Measurements from ENCODE around the gene JSRP1. TPM values are rescaled to one million over a fixed set of nuclear protein-coding genes. Genes with fewer than 3 reads are reported as not detected.

JSRP1 gene
- total and polyA plus RNA-seq, 10 of the 15 experiments (the other 5 are each of a cell fraction or from before 2014, with no cell fraction given) = 0.41 to 0.91 (median 0.49) TPM; not detected in 7

DNA sequence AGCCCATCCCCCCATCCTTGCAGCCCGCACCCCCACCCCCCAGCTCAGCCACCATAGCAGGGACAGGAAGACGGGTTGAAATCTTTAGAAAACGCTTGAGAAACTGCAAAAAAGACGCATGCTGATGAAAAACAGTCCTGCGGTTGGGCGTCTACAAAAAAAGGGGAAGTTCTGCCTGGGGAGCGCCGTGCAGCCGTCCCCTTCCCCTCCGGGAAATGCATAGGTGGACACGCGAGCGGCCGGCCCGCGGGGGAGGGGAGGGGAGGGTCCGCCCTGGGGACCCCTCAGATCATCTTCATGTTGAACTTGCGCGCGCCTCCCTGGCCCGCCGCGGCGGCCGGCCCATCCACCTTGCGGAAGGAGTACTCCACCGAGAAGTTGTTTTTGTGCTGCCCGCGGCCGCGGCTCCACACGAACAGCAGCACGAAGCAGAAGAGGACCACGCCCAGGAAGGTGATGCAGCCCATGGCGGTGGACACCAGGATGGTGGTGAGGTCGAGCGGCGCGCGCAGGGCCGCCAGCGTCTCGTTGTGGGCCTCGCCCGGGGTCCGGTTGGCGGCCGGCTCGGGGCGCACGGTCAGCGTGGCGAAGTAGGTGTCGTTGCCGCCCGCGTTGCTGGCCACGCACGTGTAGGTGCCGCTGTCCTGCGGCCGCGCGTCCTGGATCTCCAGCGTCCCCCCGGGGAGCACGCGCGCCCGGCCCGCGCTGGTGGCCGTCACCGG is 33.7 kb upstream of the JSRP1 start:
- H2AFZ ChIP-seq (ENCODE audit: control insufficient read depth, low read depth, low read length) = peak overlapping the region; percentile 72
- H3K4me1 ChIP-seq (ENCODE audit: control insufficient read depth, insufficient read depth, low read length) = peaks cover 30% of the 10 kb centered on the region
- RAD21 ChIA-PET (ENCODE audit: unreplicated experiment) = interaction anchor here (0.6 to 1.7 kb wide), 9 partner anchors 27 to 121 kb away, joined by 3 to 10 read pairs (median 4); partner anchors contain the start of genes LSM7 and SPPL2B
- peak; percentile 48 for DNase-seq (ENCODE audit: low read depth, low spot score)
- BruUV-seq (replicated peaks) = TSS peak; percentile 55
- no peaks in the 10 kb centered on the region; the same call in 1 of the 2 replicates for H3K79me2 ChIP-seq (ENCODE audit: control insufficient read depth, insufficient read depth, low read length)
- 1% methylated on average over 52 of the region's 74 CpGs for WGBS (ENCODE audit: insufficient coverage, insufficient replicate concordance, low lambda C conversion rate, missing lambda C conversion rate)
- no peaks in the 10 kb centered on the region for H3K36me3 ChIP-seq (ENCODE audit: control insufficient read depth in 2 of 2, insufficient read depth in 2 of 2, low read length in 1 of 2)
- peak; percentile 95 for FAIRE-seq
- H3K4me3 ChIP-seq = peak overlapping the region; percentile 65
- in situ Hi-C loops (cut with MboI) (no loop called here), intact Hi-C loops (cut with micrococcal nuclease; ENCODE audit: unreplicated experiment) (loop anchor here (1.0 kb wide), 1 partner anchor 38 kb away; the partner anchor contains the start of genes LSM7 and SPPL2B)
- POLR2A ChIA-PET = interaction anchor here (0.5 to 1.5 kb wide), 6 partner anchors 18 to 198 kb away, joined by 3 to 8 read pairs (median 5); partner anchors contain the start of genes LSM7 and SPPL2B
- H3K9ac ChIP-seq (ENCODE audit: control insufficient read depth, insufficient read depth, low read length) = peak overlapping the region; percentile 65
- H3K4me2 ChIP-seq (ENCODE audit: control insufficient read depth, insufficient read depth) = peak overlapping the region; percentile 98
- peak; percentile 72 for ATAC-seq
- peak overlapping the region; percentile 74 for H3K27ac ChIP-seq (ENCODE audit: control insufficient read depth, insufficient read depth)
- SMC1A ChIA-PET (ENCODE audit: uncharacterized antibody, unreplicated experiment) = interaction anchor here (1.1 to 2.9 kb wide), 4 partner anchors 13 to 103 kb away, joined by 3 to 11 read pairs (median 8); no protein-coding TSS in a partner anchor
- H3K27me3 ChIP-seq (replicated peaks in 1 of 2; ENCODE audit: control insufficient read depth in 2 of 2, insufficient read depth in 2 of 2, low read length in 1 of 2) = no peaks in the 10 kb centered on the region
- H3K9me3 ChIP-seq (replicated peaks; ENCODE audit: control insufficient read depth, insufficient read depth, low read length) = no peaks in the 10 kb centered on the region
- CTCF ChIA-PET = interaction anchor here (0.6 to 2.5 kb wide), 6 partner anchors 16 to 102 kb away, joined by 3 to 13 read pairs (median 4); no protein-coding TSS in a partner anchor
- no peaks in the 10 kb centered on the region for H4K20me1 ChIP-seq (ENCODE audit: control insufficient read depth, insufficient read depth)
- peak in 1 of 2 experiments; percentile 52; a peak in 1 of 4 replicates for TF ChIP-seq ETV6 (conservative IDR thresholded peaks at IDR 0.05 in 1 of 2, IDR thresholded peaks at IDR 0.05 in 1 of 2; ENCODE audit: borderline replicate concordance in 1 of 2, low read depth in 1 of 2)
- TF ChIP-seq MLLT1 (IDR thresholded peaks at IDR 0.05) = peak; percentile 61
- TF ChIP-seq ZNF217 (IDR thresholded peaks at IDR 0.05) = no peak
- no peak for TF ChIP-seq CUX1 (IDR thresholded peaks at IDR 0.05; ENCODE audit: insufficient replicate concordance, low read depth, low read length)
- TF ChIP-seq BHLHE40 (IDR thresholded peaks at IDR 0.05; ENCODE audit: borderline replicate concordance in 1 of 2, low read depth in 2 of 2, low read length in 1 of 2) = peak; percentile 64 to 78; a peak in 3 of 4 replicates
- TF ChIP-seq LARP7 (IDR thresholded peaks at IDR 0.05) = 0 out of 2 replicates have a peak, but pooled peaks have one; percentile 70
- no peak for TF ChIP-seq ZNF274 (IDR thresholded peaks at IDR 0.05; ENCODE audit: insufficient read depth, insufficient read length)
- no peak for TF ChIP-seq E4F1 (IDR thresholded peaks at IDR 0.05; ENCODE audit: borderline replicate concordance, partially characterized antibody)
- TF ChIP-seq SUPT20H (IDR thresholded peaks at IDR 0.05; ENCODE audit: borderline replicate concordance, control insufficient read depth, low read depth, low read length) = no peak
- no peak for TF ChIP-seq CBX5 (IDR thresholded peaks at IDR 0.05; ENCODE audit: low read depth)
- no peak for TF ChIP-seq KLF5 (IDR thresholded peaks at IDR 0.05; ENCODE audit: partially characterized antibody)
- TF ChIP-seq POLR2AphosphoS5 (IDR thresholded peaks at IDR 0.05; ENCODE audit: low read length) = no peak

All from GM12878 (cell line).